HEK293T (cell line): ENCODE data around the gene SARNP.

Experiments used
- ARNT ChIP-seq: fragments of 450-650 bp; IDR thresholded peaks from 2 replicates; pipeline ENCODE4 v1.6.1; 2017; ENCODE audit warnings: mild to moderate bottlenecking
- BHLHE40 ChIP-seq: fragments of 450-650 bp; IDR thresholded peaks from 2 replicates; pipeline ENCODE4 v1.6.1; 2016; ENCODE audit warnings: mild to moderate bottlenecking, moderate library complexity, borderline replicate concordance
- CTBP1 ChIP-seq: fragments of 450-650 bp; IDR thresholded peaks from 2 replicates; pipeline ENCODE4 v1.6.1; 2016; ENCODE audit warnings: borderline replicate concordance
- ELF4 ChIP-seq: fragments of 450-650 bp; IDR thresholded peaks from 2 replicates; pipeline ENCODE4 v1.6.1; 2017; ENCODE audit warnings: antibody characterized with exemption
- FOXA1 ChIP-seq: fragments of 450-650 bp; IDR thresholded peaks from 2 replicates; pipeline ENCODE4 v1.6.1; 2016; ENCODE audit warnings: mild to moderate bottlenecking
- FOXK2 ChIP-seq: fragments of 450-650 bp; IDR thresholded peaks from 2 replicates; pipeline ENCODE4 v1.6.1; 2016; ENCODE audit warnings: mild to moderate bottlenecking
- FOXM1 ChIP-seq: fragments of 450-650 bp; IDR thresholded peaks from 2 replicates; pipeline ENCODE4 v1.6.1; 2017; ENCODE audit warnings: mild to moderate bottlenecking, borderline replicate concordance
- HDGF ChIP-seq: fragments of 450-650 bp; IDR thresholded peaks from 2 replicates; pipeline ENCODE4 v1.6.1; 2017; ENCODE audit warnings: antibody characterized with exemption, borderline replicate concordance
- L3MBTL2 ChIP-seq: fragments of 450-650 bp; conservative IDR thresholded peaks from 2 replicates; pipeline ENCODE4 v1.6.1; 2016; ENCODE audit warnings: mild to moderate bottlenecking
- NFRKB ChIP-seq: fragments of 450-650 bp; IDR thresholded peaks from 2 replicates; pipeline ENCODE4 v1.6.1; 2016; ENCODE audit warnings: mild to moderate bottlenecking, moderate library complexity
- SP1 ChIP-seq: fragments of 450-650 bp; IDR thresholded peaks from 2 replicates; pipeline ENCODE4 v1.6.1; 2017
- TARDBP ChIP-seq: fragments of 450-650 bp; IDR thresholded peaks from 2 replicates; pipeline ENCODE4 v1.6.1; 2016
- ZNF384 ChIP-seq: fragments of 450-650 bp; IDR thresholded peaks from 2 replicates; pipeline ENCODE4 v1.6.1; 2016
- TF ChIP-seq, protein P1 (sequence below): fragments of 450-650 bp; IDR thresholded peaks from 2 replicates; pipeline ENCODE4 v1.6.1; 2016

DNA sequence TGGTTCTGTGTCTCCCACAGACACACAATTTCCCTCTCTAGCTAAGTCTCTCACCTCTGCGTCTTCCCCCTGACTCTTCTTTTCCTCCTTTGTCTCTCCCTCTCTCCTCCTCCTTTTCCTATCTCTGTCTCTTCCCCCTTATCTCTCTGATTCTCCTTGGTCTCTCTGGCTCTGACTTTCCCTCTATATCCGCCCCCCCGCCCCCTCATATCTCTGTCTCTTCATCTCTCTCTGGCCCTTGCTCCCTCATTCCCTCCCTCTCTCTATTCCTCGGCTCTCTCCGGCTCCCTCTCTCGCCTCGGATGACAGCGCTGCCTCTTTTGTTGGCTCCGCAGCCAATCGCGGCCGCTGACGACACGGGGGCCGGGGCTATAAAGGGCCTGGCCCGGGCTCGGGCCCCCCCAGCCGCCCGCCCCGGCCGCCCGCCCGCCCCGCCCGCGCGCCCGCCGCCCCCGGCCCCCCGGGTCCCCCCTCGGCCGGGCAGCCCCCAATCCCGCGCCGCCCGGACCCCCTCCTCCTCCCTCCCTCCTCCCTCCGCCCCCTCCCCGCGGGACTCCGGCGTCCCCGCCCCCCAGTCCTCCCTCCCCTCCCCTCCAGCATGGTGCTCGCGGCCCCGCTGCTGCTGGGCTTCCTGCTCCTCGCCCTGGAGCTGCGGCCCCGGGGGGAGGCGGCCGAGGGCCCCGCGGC lies 74.7 kb downstream of the SARNP start, which contains the start of gene GDF11:
- no peak for TF ChIP-seq SP1
- no peak for TF ChIP-seq ELF4
- TF ChIP-seq FOXA1: no peak
- no peak for TF ChIP-seq TARDBP
- TF ChIP-seq HDGF: no peak
- TF ChIP-seq CTBP1: no peak
- TF ChIP-seq L3MBTL2: peak; percentile 38; the same call in 1 of the 2 replicates
- TF ChIP-seq FOXM1: no peak
- TF ChIP-seq NFRKB: no peak
- TF ChIP-seq, protein P1, sequence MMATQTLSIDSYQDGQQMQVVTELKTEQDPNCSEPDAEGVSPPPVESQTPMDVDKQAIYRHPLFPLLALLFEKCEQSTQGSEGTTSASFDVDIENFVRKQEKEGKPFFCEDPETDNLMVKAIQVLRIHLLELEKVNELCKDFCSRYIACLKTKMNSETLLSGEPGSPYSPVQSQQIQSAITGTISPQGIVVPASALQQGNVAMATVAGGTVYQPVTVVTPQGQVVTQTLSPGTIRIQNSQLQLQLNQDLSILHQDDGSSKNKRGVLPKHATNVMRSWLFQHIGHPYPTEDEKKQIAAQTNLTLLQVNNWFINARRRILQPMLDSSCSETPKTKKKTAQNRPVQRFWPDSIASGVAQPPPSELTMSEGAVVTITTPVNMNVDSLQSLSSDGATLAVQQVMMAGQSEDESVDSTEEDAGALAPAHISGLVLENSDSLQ: no peak
- no peak for TF ChIP-seq BHLHE40
- TF ChIP-seq ZNF384: no peak
- TF ChIP-seq ARNT: no peak
- no peak for TF ChIP-seq FOXK2
